GM18861 (cell line): ENCODE measurements around the gene LPIN3.

Source experiments
- ATAC-seq: cut with Tn5 transposase; IDR thresholded peaks from one replicate; pipeline ENCODE4 v1.9.1; 2021; ENCODE audit not compliant: unreplicated experiment

LPIN3 gene

GRCh38 chr20:41348430-41349172, 8.0 kb downstream of the LPIN3 start:
- no peak for ATAC-seq

- no peak for ATAC-seq
Measured at GRCh38 chr20:41349266-41349665, 8.6 kb downstream of the LPIN3 start.

- ATAC-seq = no peak
Measured at GRCh38 chr20:41349943-41350342, 9.3 kb downstream of the LPIN3 start.

- no peak for ATAC-seq
Measured at GRCh38 chr20:41350408-41350962, 9.9 kb downstream of the LPIN3 start.

- ATAC-seq = no peak
Measured at GRCh38 chr20:41352106-41352505, 11.5 kb downstream of the LPIN3 start.

GRCh38 chr20:41352666-41353065, 12.0 kb downstream of the LPIN3 start:
- no peak for ATAC-seq

- no peak for ATAC-seq
Measured at GRCh38 chr20:41353530-41353929, 12.9 kb downstream of the LPIN3 start.

- ATAC-seq = no peak
Measured at GRCh38 chr20:41355192-41355591, 14.6 kb downstream of the LPIN3 start.

- no peak for ATAC-seq
Measured at GRCh38 chr20:41355598-41356203, 15.1 kb downstream of the LPIN3 start.

- no peak for ATAC-seq
Measured at GRCh38 chr20:41356951-41357350, 16.3 kb downstream of the LPIN3 start.

GRCh38 chr20:41357424-41358163, 17.0 kb downstream of the LPIN3 start:
- no peak for ATAC-seq

GRCh38 chr20:41358230-41358629, 17.6 kb downstream of the LPIN3 start:
- no peak for ATAC-seq

- no peak for ATAC-seq
Measured at GRCh38 chr20:41358717-41359116, 18.1 kb downstream of the LPIN3 start.

- ATAC-seq = no peak
Measured at GRCh38 chr20:41359541-41360011, 19.0 kb downstream of the LPIN3 start.

- no peak for ATAC-seq
Measured at GRCh38 chr20:41360831-41361756, 20.5 kb downstream of the LPIN3 start.

- no peak for ATAC-seq
Measured at GRCh38 chr20:41361757-41362747, 21.4 kb downstream of the LPIN3 start.

- no peak for ATAC-seq
Measured at GRCh38 chr20:41362748-41363140, 22.1 kb downstream of the LPIN3 start.

GRCh38 chr20:41363601-41364000, 23.0 kb downstream of the LPIN3 start:
- no peak for ATAC-seq

GRCh38 chr20:41364236-41364855, 23.7 kb downstream of the LPIN3 start:
- ATAC-seq = no peak
